Common myeloid progenitor, CD34-positive (primary cell): Measurements from ENCODE around the gene ABAT.

ENCODE experiments used
- CTCF ChIA-PET: fragments of 350-600 bp; sonication (Branson Sonifier 250); formaldehyde crosslinking; loops from one replicate; lab custom pipeline; 2021; ENCODE audit warnings: antibody characterized with exemption; lab: Charles Lee
- POLR2A ChIA-PET: fragments of 350-600 bp; sonication (Branson Sonifier 250); formaldehyde crosslinking; loops from one replicate; lab custom pipeline; 2021; ENCODE audit warnings: antibody characterized with exemption; lab: Charles Lee
- DNase-seq, 3 donors: peaks; one replicate each; pipeline versions ENCODE4 v3.0.0 to v3.0.0-alpha.2; 2013
- H3K27ac ChIP-seq, 2 experiments: 1 replicate in 1 of 2; 2 replicates in 1 of 2; pipeline ENCODE4 v1.7.0; 2013; ENCODE audit warnings: inconsistent platforms in 2 of 2, low read length in 2 of 2, mild to moderate bottlenecking in 2 of 2, low read depth in 1 of 2, moderate library complexity in 1 of 2; ENCODE audit not compliant: severe bottlenecking in 2 of 2, insufficient read depth in 1 of 2, poor library complexity in 1 of 2
- H3K27me3 ChIP-seq, 5 experiments: replicated peaks in 2 of 5; 1 replicate in 3 of 5; 2 replicates in 2 of 5; pipeline versions ENCODE4 v1.6.1 to v1.7.0; 2013; ENCODE audit warnings: low read length in 4 of 5, mild to moderate bottlenecking in 2 of 5, moderate library complexity in 2 of 5, inconsistent platforms in 1 of 5; ENCODE audit not compliant: insufficient read depth in 5 of 5, control insufficient read depth in 4 of 5
- H3K36me3 ChIP-seq, 4 experiments: 1 replicate in 2 of 4; 2 replicates in 2 of 4; pipeline versions ENCODE4 v1.6.1 to v1.7.0; 2013; ENCODE audit warnings: low read length in 3 of 4, control low read depth in 1 of 4, mild to moderate bottlenecking in 1 of 4; ENCODE audit not compliant: control insufficient read depth in 4 of 4, insufficient read depth in 4 of 4
- H3K4me1 ChIP-seq, 4 experiments: 1 replicate in 3 of 4; 2 replicates in 1 of 4; pipeline versions ENCODE4 v1.6.1 to v1.7.1; 2013; ENCODE audit warnings: low read length in 3 of 4, mild to moderate bottlenecking in 3 of 4, control low read depth in 1 of 4, inconsistent platforms in 1 of 4, moderate library complexity in 1 of 4; ENCODE audit not compliant: control insufficient read depth in 4 of 4, insufficient read depth in 4 of 4; ENCODE audit errors: control extremely low read depth in 1 of 4
- H3K4me3 ChIP-seq, 7 experiments: 1 replicate in 4 of 7; 2 replicates in 3 of 7; pipeline versions ENCODE4 v1.5.1 to v1.7.0; 2013; ENCODE audit warnings: mild to moderate bottlenecking in 7 of 7, low read length in 6 of 7, moderate library complexity in 6 of 7, inconsistent platforms in 2 of 7, low read depth in 2 of 7, control low read depth in 1 of 7; ENCODE audit not compliant: insufficient read depth in 4 of 7, control insufficient read depth in 1 of 7; ENCODE audit errors: extremely low read depth in 1 of 7
- H3K9me3 ChIP-seq, 5 experiments: 1 replicate in 4 of 5; 2 replicates in 1 of 5; pipeline versions ENCODE4 v1.6.1 to v1.7.1; 2013; ENCODE audit warnings: low read length in 4 of 5, mild to moderate bottlenecking in 2 of 5, inconsistent platforms in 1 of 5, low read depth in 1 of 5, moderate library complexity in 1 of 5; ENCODE audit not compliant: control insufficient read depth in 4 of 5, insufficient read depth in 2 of 5; ENCODE audit errors: control extremely low read depth in 1 of 5
- WGBS: methylation state at CpG from one replicate; pipeline ENCODE4 v1.1.5; 2013; ENCODE audit not compliant: insufficient coverage; 5-methylcytosine and 5-hydroxymethylcytosine counted together

ABAT gene

DNA sequence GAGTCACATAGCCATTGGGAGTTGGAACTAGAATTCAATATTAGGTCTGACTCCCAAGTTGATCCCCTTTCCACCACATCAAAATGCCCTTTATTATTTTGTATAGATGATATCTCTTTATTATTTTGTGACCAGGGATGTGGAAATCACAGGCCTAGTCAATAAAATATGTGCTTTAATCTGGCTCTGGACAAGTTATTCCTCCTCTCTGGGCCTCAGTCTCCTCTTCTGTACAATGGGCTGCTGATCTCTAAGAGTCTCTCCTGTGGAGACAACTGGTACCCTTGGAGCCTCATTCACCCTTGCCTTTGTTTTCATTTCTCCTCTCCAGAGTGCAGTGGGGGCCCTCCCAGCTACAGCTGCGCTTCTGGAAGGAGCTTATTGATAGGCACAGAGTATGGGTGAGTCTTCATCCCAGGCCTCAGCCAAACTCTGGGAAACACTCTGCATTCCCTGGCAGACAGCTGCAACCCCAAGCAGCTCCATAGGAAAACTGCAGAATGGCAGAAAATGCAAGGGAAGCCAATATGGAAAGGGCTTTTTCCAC, 4.3 kb upstream of the ABAT start:
- H3K4me1 ChIP-seq: peaks cover 0 to 13% (median 10%) of the 10 kb centered on the region in 4 experiments
- no peaks in the 10 kb centered on the region for H3K27me3 ChIP-seq
- DNase-seq: no peak
- 100% methylated on average over 1 of the region's 1 CpG for WGBS
- POLR2A ChIA-PET: no interaction called here
- H3K4me3 ChIP-seq: no peak overlapping the region
- H3K9me3 ChIP-seq: no peaks in the 10 kb centered on the region
- CTCF ChIA-PET: interaction anchor here (1.2 to 13.1 kb wide), 4 partner anchors 13 to 213 kb away, joined by 3 to 85 read pairs (median 6); partner anchors contain the start of gene LITAFD
- H3K36me3 ChIP-seq: peaks cover 0 to 14% (median 0%) of the 10 kb centered on the region in 4 experiments
- no peak overlapping the region for H3K27ac ChIP-seq

DNA sequence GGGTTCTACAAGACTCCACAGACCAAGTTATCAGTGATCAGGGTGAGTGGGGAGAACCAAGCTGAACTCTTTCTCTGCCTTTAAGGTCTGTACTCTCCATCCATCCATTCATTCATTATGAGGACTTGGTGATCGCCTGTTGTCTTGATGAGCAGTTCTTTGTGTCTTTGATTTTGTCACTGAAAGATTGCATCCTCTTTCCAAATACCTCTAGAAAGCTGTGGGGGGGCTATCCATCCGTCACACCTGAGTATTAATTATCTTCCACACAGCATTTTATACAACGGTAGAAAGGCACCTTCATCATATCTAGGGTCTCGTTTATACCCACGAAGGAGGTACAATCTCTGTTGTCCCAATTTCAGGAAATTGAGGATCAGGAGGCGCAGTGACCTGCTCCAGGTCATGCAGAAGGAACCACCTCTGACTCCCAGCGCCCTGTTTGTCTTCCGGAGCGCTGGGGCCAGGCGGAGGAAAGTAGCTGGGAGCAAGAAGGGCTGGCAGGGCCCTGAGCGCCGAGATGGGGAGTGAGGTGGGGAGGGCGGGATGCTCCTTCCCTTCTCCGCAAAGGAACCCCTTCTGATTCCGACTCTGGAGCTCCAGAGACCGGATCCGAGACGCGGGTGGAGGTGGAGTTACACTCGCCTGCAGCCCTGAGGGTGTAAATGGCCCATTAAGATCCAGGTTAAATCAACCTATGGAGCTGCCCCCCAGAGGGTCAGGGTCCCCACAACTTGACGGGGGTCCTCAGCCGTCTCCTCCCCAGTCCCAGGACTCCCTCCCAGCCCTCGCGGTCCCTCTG, 605 bp upstream of the ABAT start:
- WGBS: 14% methylated on average over 23 of the region's 24 CpGs
- no peak for DNase-seq
- Histone ChIP-seq H3K27ac (no peak overlapping the region), H3K4me1 (peaks cover 0 to 13% (median 10%) of the 10 kb centered on the region in 4 experiments), H3K27me3 (peaks cover 0 to 3% (median 0%) of the 10 kb centered on the region in 5 experiments), H3K9me3 (no peaks in the 10 kb centered on the region), H3K4me3 (peak overlapping the region; percentile 45 to 86 (median 66)), H3K36me3 (no peaks in the 10 kb centered on the region)
- CTCF ChIA-PET: interaction anchor here (1.2 to 2.6 kb wide), 3 partner anchors 116 to 206 kb away, joined by 3 to 6 read pairs (median 5); partner anchors contain the start of genes PMM2 and TMEM186
- POLR2A ChIA-PET: interaction anchor here (0.7 kb wide), 1 partner anchor 92 kb away, joined by 3 read pairs; no protein-coding TSS in a partner anchor

DNA sequence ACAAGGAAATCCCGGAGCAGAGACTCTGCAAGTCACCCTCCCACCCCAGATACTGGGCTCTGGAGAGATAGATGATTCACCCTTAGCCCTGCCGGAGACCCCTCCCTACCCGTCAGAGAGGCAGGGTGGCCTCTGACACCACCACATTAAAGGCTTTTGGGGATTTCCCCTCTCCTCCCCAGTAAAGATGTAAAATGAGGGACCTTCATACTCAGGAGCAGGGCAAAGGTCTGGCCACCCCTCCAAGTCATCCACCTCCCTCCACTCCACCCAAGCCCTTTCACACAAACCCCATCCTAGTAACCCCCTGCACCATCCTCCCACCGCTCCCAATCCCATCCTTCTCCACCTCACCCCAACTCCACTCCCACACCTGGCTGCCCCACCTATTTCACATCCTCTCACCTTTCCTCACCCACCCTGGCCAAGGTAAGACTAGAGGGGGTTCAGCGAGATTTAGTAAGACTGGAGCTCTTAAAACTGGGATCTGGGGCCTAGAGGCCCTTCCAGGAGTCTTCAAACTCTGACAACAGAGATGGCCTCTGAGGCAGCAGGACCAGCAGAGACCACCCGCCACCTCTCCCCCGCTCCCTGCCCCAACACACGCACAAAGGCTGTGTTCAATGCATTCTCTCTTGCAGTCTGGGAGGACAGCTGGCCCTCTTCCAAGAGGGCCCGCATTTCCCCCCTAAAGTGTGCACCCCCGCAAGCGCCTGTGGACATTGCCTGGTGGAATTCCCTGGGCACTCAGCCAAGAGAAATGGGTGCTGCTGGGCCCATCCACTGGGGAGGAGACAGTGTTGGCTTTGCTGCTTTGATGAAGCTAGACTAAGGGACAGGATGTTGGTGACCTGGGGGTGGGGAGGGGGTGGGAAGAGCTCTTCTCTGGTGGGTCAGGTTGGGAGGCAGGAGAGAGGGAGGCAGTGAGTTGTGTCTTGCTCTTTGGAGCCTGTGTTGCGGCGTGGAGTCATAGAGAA, 1.1 kb downstream of the ABAT start:
- Histone ChIP-seq H3K27ac (no peak overlapping the region), H3K27me3 (peaks cover 0 to 3% (median 0%) of the 10 kb centered on the region in 5 experiments), H3K4me1 (peaks cover 0 to 13% (median 10%) of the 10 kb centered on the region in 4 experiments), H3K36me3 (peaks cover 0 to 2% (median 0%) of the 10 kb centered on the region in 4 experiments), H3K4me3 (peak overlapping the region in 6 of 7 experiments; percentile 67 to 86 (median 72)), H3K9me3 (peaks cover 0 to 5% (median 0%) of the 10 kb centered on the region in 5 experiments)
- CTCF ChIA-PET: interaction anchor here (0.8 kb wide), 1 partner anchor 8 kb away, joined by 3 read pairs; no protein-coding TSS in a partner anchor
- DNase-seq: peak in 2 of 3 donors; percentile 16 to 20
- WGBS: 94% methylated on average over 10 of the region's 13 CpGs
- POLR2A ChIA-PET: no interaction called here

DNA sequence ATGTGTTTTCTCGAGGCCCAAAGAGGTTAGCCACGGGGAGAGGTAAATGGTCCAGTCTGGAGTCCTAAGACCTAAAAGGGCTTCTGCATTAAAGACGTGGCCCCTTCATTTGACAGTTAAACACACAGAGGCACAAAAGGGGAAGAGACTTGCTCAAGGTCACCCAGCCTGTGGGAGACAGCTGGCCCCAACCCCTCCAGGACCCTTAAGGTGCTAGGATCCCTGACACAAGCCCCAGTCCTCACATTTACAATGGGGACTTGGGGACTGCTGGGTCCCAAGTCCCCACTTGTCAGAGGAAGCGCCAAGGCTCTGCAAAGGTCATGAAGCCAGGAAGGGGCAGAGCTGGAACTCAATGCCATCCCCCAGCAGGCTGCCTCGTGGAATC, 1.7 kb downstream of the ABAT start:
- no peak overlapping the region for H3K27ac ChIP-seq
- peaks cover 0 to 2% (median 0%) of the 10 kb centered on the region in 4 experiments for H3K36me3 ChIP-seq
- peaks cover 0 to 5% (median 0%) of the 10 kb centered on the region in 5 experiments for H3K9me3 ChIP-seq
- H3K4me1 ChIP-seq: peaks cover 0 to 13% (median 10%) of the 10 kb centered on the region in 4 experiments
- H3K4me3 ChIP-seq: no peak overlapping the region
- POLR2A ChIA-PET: interaction anchor here (0.6 kb wide), 1 partner anchor 127 kb away, joined by 5 read pairs; no protein-coding TSS in a partner anchor
- H3K27me3 ChIP-seq: peaks cover 0 to 3% (median 0%) of the 10 kb centered on the region in 5 experiments
- DNase-seq: no peak
- CTCF ChIA-PET: interaction anchor here (0.8 to 1.1 kb wide), 2 partner anchors 9 to 11 kb away, joined by 3 to 4 read pairs; no protein-coding TSS in a partner anchor
- 75% methylated on average over 5 of the region's 5 CpGs for WGBS

DNA sequence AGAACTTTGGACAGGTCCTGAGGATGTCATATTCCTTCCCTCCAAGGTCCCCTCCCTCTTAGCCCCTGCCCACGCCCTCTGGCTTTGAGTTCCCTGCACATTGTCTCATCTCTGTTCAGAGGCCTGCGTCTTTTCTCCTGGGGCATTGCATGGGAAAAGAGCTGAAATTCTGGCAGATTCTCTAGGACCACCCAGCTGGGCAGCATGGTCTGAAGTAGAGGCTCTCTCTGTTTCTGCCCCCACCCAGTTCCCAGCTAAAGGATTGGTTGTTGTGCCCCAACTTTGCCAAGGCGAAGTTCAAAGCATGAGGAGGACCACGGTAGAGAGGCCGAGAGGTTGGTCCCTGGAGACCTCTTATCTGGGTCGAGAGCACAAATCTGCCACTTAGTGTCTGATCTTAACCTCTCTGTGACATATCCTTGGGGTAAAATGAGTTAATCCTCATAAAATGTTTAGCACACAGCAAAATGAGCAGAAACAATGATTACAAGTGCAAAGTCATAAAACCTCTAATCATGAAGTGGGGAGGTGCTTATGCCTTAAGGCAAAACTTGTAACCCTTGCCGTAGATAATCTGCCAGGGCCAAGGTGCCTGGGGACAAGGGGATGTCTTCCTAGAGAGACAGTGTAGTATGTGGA, 2.4 kb downstream of the ABAT start:
- DNase-seq: no peak
- 96% methylated on average over 6 of the region's 7 CpGs for WGBS
- Histone ChIP-seq H3K27me3 (peaks cover 0 to 3% (median 0%) of the 10 kb centered on the region in 5 experiments), H3K4me3 (no peak overlapping the region), H3K9me3 (peaks cover 0 to 5% (median 0%) of the 10 kb centered on the region in 5 experiments), H3K4me1 (peaks cover 0 to 13% (median 10%) of the 10 kb centered on the region in 4 experiments), H3K27ac (no peak overlapping the region), H3K36me3 (peaks cover 0 to 2% (median 0%) of the 10 kb centered on the region in 4 experiments)
- ChIA-PET CTCF (interaction anchor here (0.6 to 1.1 kb wide), 3 partner anchors 9 to 204 kb away, joined by 3 to 4 read pairs (median 3); no protein-coding TSS in a partner anchor), POLR2A (interaction anchor here (0.6 kb wide), 1 partner anchor 126 kb away, joined by 5 read pairs; no protein-coding TSS in a partner anchor)

DNA sequence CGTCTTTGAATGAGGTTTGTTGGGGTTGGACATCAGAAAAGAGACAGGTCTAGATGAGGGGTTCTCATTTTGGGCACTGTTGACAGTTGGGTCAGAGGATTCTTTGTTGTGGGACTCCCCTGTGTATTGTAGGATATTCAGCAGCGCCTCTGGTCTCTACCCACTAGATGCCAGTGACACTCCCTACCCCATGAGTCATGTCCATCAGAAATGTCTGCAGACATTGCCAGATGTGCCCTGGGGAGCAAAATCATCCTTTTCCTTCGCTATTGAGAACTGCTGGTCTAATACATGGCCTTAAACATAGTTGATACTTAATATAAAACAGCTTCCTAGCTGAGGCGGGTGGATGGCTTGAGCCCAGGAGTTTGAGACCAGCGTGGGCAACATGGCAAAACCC, 3.1 kb downstream of the ABAT start:
- H3K27ac ChIP-seq: no peak overlapping the region
- H3K9me3 ChIP-seq: peaks cover 0 to 5% (median 0%) of the 10 kb centered on the region in 5 experiments
- 92% methylated on average over 2 of the region's 5 CpGs for WGBS
- DNase-seq: no peak
- H3K4me3 ChIP-seq: no peak overlapping the region
- peaks cover 0 to 2% (median 0%) of the 10 kb centered on the region in 4 experiments for H3K36me3 ChIP-seq
- CTCF ChIA-PET: no interaction called here
- peaks cover 0 to 13% (median 10%) of the 10 kb centered on the region in 4 experiments for H3K4me1 ChIP-seq
- POLR2A ChIA-PET: no interaction called here
- peaks cover 0 to 3% (median 0%) of the 10 kb centered on the region in 5 experiments for H3K27me3 ChIP-seq
